ENCODE measurements around the gene IGF2BP2. TPM values are rescaled to one million over a fixed set of nuclear protein-coding genes. Genes with fewer than 3 reads are reported as not detected.

The IGF2BP2 gene
- total RNA-seq, 1 donor from 2014 or later, result 187 TPM

- Mint-ChIP-seq H3K9me3 (ENCODE audit: low read depth) (no peaks in the 10 kb centered on the region), H3K27ac (peak overlapping the region; percentile 79), H3K4me1 (ENCODE audit: low read depth) (peaks cover 32% of the 10 kb centered on the region)
These were observed 26.6 kb downstream of the IGF2BP2 start for GRCh38 chr3:185797993-185798830.

GRCh38 chr3:185797108-185797881 lies 27.5 kb downstream of the IGF2BP2 start:
- no peak for DNase-seq (ENCODE audit: low spot score, unreplicated experiment)
- H3K4me3 Mint-ChIP-seq (ENCODE audit: low read depth), result no peak overlapping the region
- peaks cover 36% of the 10 kb centered on the region for H3K4me1 Mint-ChIP-seq (ENCODE audit: low read depth)

More at GRCh38 chr3:185797993-185798830, 26.6 kb downstream of the IGF2BP2 start:
- Mint-ChIP-seq H3K4me3 (ENCODE audit: low read depth) (no peak overlapping the region), H3K36me3 (ENCODE audit: insufficient read depth) (peaks cover 10% of the 10 kb centered on the region), H3K27me3 (no peaks in the 10 kb centered on the region)
- TF ChIP-seq CTCF (IDR thresholded peaks at IDR 0.05; ENCODE audit: unreplicated experiment), result no peak
- no peak for DNase-seq (ENCODE audit: low spot score, unreplicated experiment)

GRCh38 chr3:185796431-185797107 lies 28.3 kb downstream of the IGF2BP2 start:
- Mint-ChIP-seq H3K27me3 (no peaks in the 10 kb centered on the region), H3K27ac (peak overlapping the region; percentile 92), H3K36me3 (ENCODE audit: insufficient read depth) (peaks cover 8% of the 10 kb centered on the region), H3K9me3 (ENCODE audit: low read depth) (no peaks in the 10 kb centered on the region), H3K4me3 (ENCODE audit: low read depth) (no peak overlapping the region), H3K4me1 (ENCODE audit: low read depth) (peaks cover 36% of the 10 kb centered on the region)
- DNase-seq (ENCODE audit: low spot score, unreplicated experiment), result no peak
- TF ChIP-seq CTCF (IDR thresholded peaks at IDR 0.05; ENCODE audit: unreplicated experiment), result no peak

More at GRCh38 chr3:185797108-185797881, 27.5 kb downstream of the IGF2BP2 start:
- H3K27me3 Mint-ChIP-seq, result no peaks in the 10 kb centered on the region
- H3K9me3 Mint-ChIP-seq (ENCODE audit: low read depth), result no peaks in the 10 kb centered on the region
- H3K36me3 Mint-ChIP-seq (ENCODE audit: insufficient read depth), result peaks cover 10% of the 10 kb centered on the region
- H3K27ac Mint-ChIP-seq, result peak overlapping the region; percentile 92
- no peak for TF ChIP-seq CTCF (IDR thresholded peaks at IDR 0.05; ENCODE audit: unreplicated experiment)

GRCh38 chr3:185793381-185793780 lies 31.5 kb downstream of the IGF2BP2 start:
- H3K9me3 Mint-ChIP-seq (ENCODE audit: low read depth), result no peaks in the 10 kb centered on the region
- no peak for DNase-seq (ENCODE audit: low spot score, unreplicated experiment)
- no peaks in the 10 kb centered on the region for H3K27me3 Mint-ChIP-seq
- peaks cover 49% of the 10 kb centered on the region for H3K4me1 Mint-ChIP-seq (ENCODE audit: low read depth)
- TF ChIP-seq CTCF (IDR thresholded peaks at IDR 0.05; ENCODE audit: unreplicated experiment), result no peak
- peak overlapping the region; percentile 42 for H3K27ac Mint-ChIP-seq
- H3K4me3 Mint-ChIP-seq (ENCODE audit: low read depth), result no peak overlapping the region
- H3K36me3 Mint-ChIP-seq (ENCODE audit: insufficient read depth), result no peaks in the 10 kb centered on the region

GRCh38 chr3:185792955-185793354 lies 31.9 kb downstream of the IGF2BP2 start:
- no peaks in the 10 kb centered on the region for H3K9me3 Mint-ChIP-seq (ENCODE audit: low read depth)
- no peak for DNase-seq (ENCODE audit: low spot score, unreplicated experiment)
- H3K36me3 Mint-ChIP-seq (ENCODE audit: insufficient read depth), result no peaks in the 10 kb centered on the region
- H3K27ac Mint-ChIP-seq, result peak overlapping the region; percentile 42
- no peak for TF ChIP-seq CTCF (IDR thresholded peaks at IDR 0.05; ENCODE audit: unreplicated experiment)
- H3K4me1 Mint-ChIP-seq (ENCODE audit: low read depth), result peaks cover 46% of the 10 kb centered on the region
- H3K27me3 Mint-ChIP-seq, result no peaks in the 10 kb centered on the region
- no peak overlapping the region for H3K4me3 Mint-ChIP-seq (ENCODE audit: low read depth)
